Stimulated activated CD4-positive, alpha-beta T cell treated with anti-CD3 and anti-CD28 coated beads, Interleukin-1b, Interleukin-23, amount 100 ng/mL, for 48 hours (primary cell): ENCODE results near the gene TAS2R19.

ENCODE experiments used
- DNase-seq: peaks from one replicate; pipeline ENCODE4 v3.0.0-alpha.2; 2020

The TAS2R19 gene

DNA sequence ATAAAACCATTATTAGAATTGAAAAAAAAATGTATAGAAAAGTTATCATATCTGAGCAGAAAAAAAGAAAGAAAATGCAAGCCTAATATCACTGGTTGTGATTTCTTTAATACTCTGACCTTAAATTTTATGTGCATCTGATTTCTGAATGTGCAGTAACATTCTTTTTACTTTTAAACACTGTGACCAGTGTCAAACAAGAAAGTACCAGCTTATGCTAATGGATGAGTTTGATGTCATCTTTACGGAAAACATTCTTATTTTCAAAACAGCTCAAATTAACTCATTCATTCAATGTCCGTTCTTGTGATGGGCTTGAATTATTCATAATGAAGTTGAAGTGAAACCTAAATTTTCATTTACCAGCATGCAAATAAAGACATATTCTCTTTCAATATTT lies 35.6 kb downstream of the TAS2R19 start, which contains the start of gene TAS2R50:
Gene TAS2R50 (minus strand): TSS at position 101 of the 400 bp plus-strand sequence. CDS start 52 bp downstream, at position 49.
- DNase-seq, result no peak

DNA sequence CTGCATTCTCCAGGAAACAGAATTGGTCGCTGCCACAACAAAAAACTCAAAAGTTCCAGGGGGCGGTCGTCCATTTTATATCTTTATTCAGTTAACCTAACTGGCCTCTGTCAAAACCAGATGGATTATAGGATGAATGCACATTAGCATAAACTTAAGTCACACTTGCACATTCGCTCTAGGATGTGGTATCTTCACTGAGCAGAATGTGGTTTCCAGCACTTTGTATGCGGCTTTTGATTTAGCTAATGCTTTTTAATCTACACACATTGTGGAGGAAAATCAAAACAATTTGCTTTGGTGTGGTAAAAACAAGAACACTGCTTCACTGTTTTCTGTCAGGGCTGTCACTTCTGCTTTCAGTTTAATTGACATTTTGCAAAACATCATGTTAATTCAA lies 40.2 kb downstream of the TAS2R19 start:
- DNase-seq, result peak; percentile 49

DNA sequence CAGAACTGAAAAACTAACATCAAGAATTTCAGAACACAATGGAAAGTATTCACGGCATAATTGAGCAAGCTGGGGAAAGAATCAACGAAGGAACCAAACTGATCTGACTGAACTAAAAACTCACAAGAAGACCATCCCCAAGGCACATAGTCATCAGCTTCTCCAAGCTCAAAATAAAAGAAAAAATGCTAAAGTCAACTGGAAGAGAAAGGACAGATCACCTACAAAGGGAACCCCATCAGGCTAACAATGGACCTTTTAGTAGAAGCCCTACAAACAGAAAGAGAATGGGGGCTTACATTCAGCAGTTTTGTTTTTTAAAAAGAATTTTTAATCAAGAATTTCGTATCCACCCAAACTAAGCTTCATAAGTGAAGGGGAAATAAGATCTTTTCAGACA lies 47.5 kb downstream of the TAS2R19 start:
- DNase-seq, result no peak
